RWPE1 (cell line): ENCODE results near the gene RGS12.

Experiments used
- CTCF ChIA-PET: fragments of 350-600 bp; sonication (Branson Sonifier 250); formaldehyde crosslinking; extraction: SDS; loops from one replicate; lab custom pipeline; 2021; lab: Yijun Ruan, JAX
- POLR2A ChIA-PET: fragments of 400-600 bp; formaldehyde crosslinking; extraction: SDS; loops from one replicate; lab custom pipeline; 2020; ENCODE audit warnings: antibody characterized with exemption; ENCODE audit not compliant: low non-redundant PET; lab: Yijun Ruan, JAX
- DNase-seq: peaks from one replicate; pipeline ENCODE4 v3.0.0; 2012; ENCODE audit warnings: low spot score
- H3K27ac ChIP-seq: fragments of 450-650 bp; 2 replicates; pipeline ENCODE4 v1.5.1; 2017
- TF ChIP-seq, protein P1 (sequence below): fragments of 450-650 bp; conservative IDR thresholded peaks from 2 replicates; pipeline ENCODE4 v1.5.1; 2017; ENCODE audit warnings: low read depth, mild to moderate bottlenecking

RGS12 gene

DNA sequence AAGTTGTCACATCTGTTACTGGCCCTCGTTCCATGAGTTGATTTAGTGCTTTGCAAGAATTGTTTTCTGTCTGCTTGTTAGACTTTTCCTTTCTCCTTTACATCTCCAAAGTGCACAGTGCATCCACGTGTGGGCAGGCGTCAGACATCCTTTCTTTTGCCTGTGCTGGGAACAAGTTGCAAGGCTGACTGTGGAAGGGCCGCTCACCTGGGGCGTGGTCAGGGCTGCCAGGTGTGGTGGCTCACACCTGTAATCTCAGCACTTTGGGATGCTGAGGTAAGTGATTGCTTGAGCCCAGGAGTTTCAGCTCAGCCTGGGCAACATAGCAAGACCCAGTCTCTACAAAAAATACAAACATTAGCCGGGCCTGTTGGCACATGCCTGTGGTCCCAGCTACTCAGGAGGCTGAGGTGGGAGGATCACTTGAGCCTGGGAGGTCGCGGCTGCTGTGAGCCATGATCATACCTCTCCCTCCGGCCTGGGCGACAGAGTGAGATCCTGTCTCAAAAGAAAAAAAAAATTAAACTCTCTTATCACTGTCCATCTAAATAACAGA is 46.2 kb downstream of the RGS12 start:
- no peak overlapping the region for H3K27ac ChIP-seq
- ChIA-PET CTCF (no interaction called here), POLR2A (no interaction called here)
- no peak for DNase-seq
- TF ChIP-seq, protein P1, sequence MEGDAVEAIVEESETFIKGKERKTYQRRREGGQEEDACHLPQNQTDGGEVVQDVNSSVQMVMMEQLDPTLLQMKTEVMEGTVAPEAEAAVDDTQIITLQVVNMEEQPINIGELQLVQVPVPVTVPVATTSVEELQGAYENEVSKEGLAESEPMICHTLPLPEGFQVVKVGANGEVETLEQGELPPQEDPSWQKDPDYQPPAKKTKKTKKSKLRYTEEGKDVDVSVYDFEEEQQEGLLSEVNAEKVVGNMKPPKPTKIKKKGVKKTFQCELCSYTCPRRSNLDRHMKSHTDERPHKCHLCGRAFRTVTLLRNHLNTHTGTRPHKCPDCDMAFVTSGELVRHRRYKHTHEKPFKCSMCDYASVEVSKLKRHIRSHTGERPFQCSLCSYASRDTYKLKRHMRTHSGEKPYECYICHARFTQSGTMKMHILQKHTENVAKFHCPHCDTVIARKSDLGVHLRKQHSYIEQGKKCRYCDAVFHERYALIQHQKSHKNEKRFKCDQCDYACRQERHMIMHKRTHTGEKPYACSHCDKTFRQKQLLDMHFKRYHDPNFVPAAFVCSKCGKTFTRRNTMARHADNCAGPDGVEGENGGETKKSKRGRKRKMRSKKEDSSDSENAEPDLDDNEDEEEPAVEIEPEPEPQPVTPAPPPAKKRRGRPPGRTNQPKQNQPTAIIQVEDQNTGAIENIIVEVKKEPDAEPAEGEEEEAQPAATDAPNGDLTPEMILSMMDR = no peak

DNA sequence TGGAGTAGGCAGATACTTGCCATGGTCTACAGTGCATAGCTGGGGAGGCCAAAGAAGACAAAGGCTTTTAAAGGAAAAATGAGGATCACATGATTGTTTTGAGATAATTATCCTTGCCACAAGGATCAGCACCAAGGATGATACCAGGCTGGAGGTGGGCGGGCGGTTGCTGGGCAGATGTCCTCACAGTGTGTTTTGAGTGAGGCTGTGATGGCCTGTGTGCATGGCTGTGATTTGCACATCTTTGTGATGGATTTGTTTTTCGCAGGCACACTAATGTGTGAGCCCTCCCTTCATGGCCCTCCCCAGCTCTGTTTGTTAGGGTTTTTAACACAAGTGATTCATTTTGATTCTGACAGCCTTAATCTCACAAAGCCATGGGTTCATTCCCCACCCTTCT is 46.8 kb downstream of the RGS12 start:
- H3K27ac ChIP-seq = no peak overlapping the region
- no peak for DNase-seq
- ChIA-PET CTCF (no interaction called here), POLR2A (no interaction called here)
- TF ChIP-seq, protein P1 = no peak

DNA sequence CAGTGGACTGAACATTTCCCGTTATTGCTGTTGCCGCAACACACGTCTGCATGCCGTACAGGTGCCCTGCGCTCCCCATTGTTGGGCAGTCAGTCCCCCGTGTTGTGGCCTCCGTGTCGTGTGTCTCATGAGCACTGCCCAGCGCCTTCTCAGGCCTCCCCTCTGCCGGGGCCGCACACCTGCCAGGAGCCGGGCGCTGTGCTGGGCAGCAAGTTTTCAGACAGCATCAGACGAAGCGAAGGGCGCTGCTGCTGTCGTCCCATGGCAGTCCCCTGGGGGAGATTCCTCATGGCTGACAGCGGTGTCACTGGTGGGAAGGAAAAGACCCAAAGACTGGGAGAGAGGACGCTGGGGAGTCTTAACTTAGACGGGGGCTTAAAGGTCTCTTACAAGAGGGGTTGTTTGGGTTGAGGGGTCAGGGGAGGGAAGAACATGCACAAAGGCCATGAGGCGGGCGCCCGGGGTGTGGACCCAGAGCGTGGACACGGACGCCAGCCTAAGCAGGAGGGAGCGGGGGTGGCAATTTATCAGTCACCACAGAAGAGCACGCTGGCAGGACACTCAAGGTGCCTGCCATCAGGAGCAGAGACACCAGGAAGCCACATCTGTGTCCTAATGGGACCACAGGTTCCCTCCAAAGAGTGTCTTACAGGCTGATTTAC is 47.3 kb downstream of the RGS12 start:
- H3K27ac ChIP-seq = no peak overlapping the region
- TF ChIP-seq, protein P1 = no peak
- ChIA-PET POLR2A (no interaction called here), CTCF (no interaction called here)
- DNase-seq = no peak

DNA sequence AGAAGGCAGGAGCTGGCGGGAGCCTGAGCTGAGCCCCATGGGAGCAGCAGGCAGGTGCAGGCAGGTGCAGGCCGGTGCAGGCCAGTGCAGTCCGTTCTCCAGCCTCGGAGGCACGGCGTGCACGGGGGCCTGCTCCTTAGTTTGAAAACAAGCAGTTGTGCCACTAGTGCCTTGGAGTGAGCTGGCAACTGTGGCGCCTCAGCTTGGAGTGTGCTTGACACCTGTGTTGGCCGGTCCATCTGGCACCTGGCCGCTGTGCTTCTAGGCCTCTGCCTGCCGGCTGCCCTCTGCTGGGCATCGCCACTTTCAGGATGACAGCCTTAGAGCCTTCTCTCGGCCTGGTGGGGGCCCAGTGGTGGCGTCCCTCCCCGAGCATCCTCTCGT is 47.9 kb downstream of the RGS12 start:
- TF ChIP-seq, protein P1 = peak; percentile 26
- no peak overlapping the region for H3K27ac ChIP-seq
- POLR2A ChIA-PET = no interaction called here
- CTCF ChIA-PET = no interaction called here
- DNase-seq = peak; percentile 3

DNA sequence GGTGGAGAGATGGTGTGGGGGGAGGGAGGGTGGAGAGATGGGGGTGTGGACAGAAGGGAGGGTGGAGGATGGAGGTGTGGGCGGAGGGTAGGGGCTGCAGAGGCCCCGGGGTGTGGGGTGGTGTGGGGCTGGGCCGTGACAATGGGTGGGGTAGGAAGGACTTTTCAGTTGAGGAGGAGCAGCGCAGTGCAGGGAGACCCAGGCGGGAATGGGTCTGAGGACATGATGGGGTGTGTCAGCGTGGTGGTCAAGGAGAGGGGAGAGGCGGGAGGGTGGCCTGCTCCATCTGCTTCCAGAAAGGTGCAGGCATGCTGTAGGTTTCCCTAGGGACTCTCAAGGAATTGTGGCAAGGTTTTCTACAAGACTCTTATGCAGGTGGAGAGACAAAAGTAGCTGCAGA is 48.9 kb downstream of the RGS12 start:
- ChIA-PET CTCF (interaction anchor here (0.6 kb wide), 1 partner anchor 343 kb away, joined by 3 read pairs; no protein-coding TSS in a partner anchor), POLR2A (no interaction called here)
- H3K27ac ChIP-seq = no peak overlapping the region
- TF ChIP-seq, protein P1 = no peak
- no peak for DNase-seq

DNA sequence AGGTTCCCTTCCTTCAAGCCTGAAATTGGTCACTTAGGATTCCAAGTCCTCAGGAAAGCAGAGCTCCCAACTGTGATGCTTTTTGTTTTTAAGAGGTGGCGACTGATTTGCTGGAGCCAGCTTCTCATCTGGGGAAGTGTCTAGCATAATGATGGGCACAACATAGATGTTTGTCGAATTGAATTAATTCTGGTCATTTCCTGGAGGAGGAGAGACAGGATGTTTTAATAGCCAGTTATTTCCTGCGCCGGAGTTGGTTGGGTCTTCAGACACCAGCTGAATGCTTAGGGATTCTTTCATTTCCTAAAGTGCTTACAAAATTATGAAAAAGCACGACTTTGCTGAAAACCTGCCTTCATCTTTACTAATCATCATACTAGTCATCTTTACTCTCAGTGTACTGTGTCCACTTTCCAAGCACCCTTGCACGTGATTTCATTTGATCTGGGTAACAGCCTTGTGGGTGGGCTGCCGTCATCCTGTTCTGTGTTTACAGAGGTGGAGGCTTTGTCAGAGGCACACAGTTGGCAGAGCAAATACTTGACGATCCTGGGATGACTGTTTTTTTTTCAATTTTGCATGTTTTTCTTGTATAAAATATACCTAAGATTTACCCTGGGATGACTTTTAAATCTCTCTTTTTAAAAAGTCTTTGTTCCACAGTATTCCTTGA is 49.5 kb downstream of the RGS12 start:
- ChIA-PET CTCF (interaction anchor here (0.6 kb wide), 1 partner anchor 342 kb away, joined by 3 read pairs; no protein-coding TSS in a partner anchor), POLR2A (no interaction called here)
- H3K27ac ChIP-seq = no peak overlapping the region
- TF ChIP-seq, protein P1 = no peak
- DNase-seq = no peak
